Right lobe of liver (tissue), 6 donors: ENCODE data around the gene HSD17B12. TPM values are rescaled to one million over a fixed set of nuclear protein-coding genes. Genes with fewer than 3 reads are reported as not detected.

Experiments used
- ATAC-seq, 4 donors: fragments of 200-7000 bp; cut with Tn5 transposase; one replicate each; pipeline ENCODE4 v1.9.1; 2020; ENCODE audit warnings: mild to moderate bottlenecking in 4 of 4, moderate library complexity in 4 of 4
- DNase-seq, 3 donors: peaks; one replicate each; pipeline ENCODE4 v3.0.0-alpha.2; 2020
- H3K27ac ChIP-seq, 3 donors: fragments of 200-600 bp; one replicate each; pipeline ENCODE4 v1.8.0; 2022
- H3K27me3 ChIP-seq, 2 donors: fragments of 200-600 bp; one replicate each; pipeline ENCODE4 v1.8.0; 2022
- H3K36me3 ChIP-seq, 4 donors: fragments of 200-600 bp; sonication (generic) in 1 of 4; one replicate each; pipeline versions ENCODE4 v1.5.1 to v1.8.0; 2017 to 2022; ENCODE audit warnings: control low read depth in 1 of 4
- H3K4me1 ChIP-seq, 4 donors: fragments of 200-600 bp; sonication (generic) in 1 of 4; one replicate each; pipeline versions ENCODE4 v1.5.1 to v1.8.0; 2017 to 2022; ENCODE audit warnings: control low read depth in 1 of 4
- H3K4me3 ChIP-seq, 3 donors: fragments of 200-600 bp; one replicate each; pipeline ENCODE4 v1.8.0; 2022
- H3K9me3 ChIP-seq, 4 donors: fragments of 200-600 bp; sonication (generic) in 1 of 4; one replicate each; pipeline versions ENCODE4 v1.5.1 to v1.8.0; 2017 to 2022; ENCODE audit warnings: control low read depth in 1 of 4
- CTCF ChIP-seq, 4 donors: fragments of 200-600 bp in 3 of 4; fragments of 450-650 bp in 1 of 4; IDR thresholded peaks; one replicate each; pipeline versions ENCODE4 v1.5.1 to v1.8.0; 2016 to 2022; ENCODE audit warnings: antibody characterized with exemption in 4 of 4, mild to moderate bottlenecking in 2 of 4
- POLR2A ChIP-seq: fragments of 450-650 bp; IDR thresholded peaks from one replicate; pipeline ENCODE4 v1.6.1; 2017; ENCODE audit warnings: antibody characterized with exemption, mild to moderate bottlenecking
- WGBS: methylation state at CpG from one replicate; pipeline ENCODE4 v1.1.6; 2018; ENCODE audit warnings: low coverage, low lambda C conversion rate; ENCODE audit not compliant: insufficient coverage; ENCODE audit errors: missing lambda C conversion rate; 5-methylcytosine and 5-hydroxymethylcytosine counted together
- intact Hi-C, 2 donors: fragments of 100-400 bp; cut with DNase I; formaldehyde crosslinking; loops; one replicate each; pipeline versions ENCODE4 v1.11.2 to v1.14.1; 2022
- total RNA-seq, 6 experiments: library from RNA; depleted of rRNA in 2 of 6; stranded (reverse); fragments of >200 nt in 2 of 6; fragmentation: NEBNext Ultra II Directional in 3 of 6; extraction: Animal tissue kit (Norgen Biotek cat#: 25700) in 3 of 6; gene quantifications; one replicate each; pipeline versions ENCODE4 v1.1.0 to v1.2.4, GENCODE V29; 2016 to 2023
- donor health status: DM: no; HTN: yes; CAD: no.
- donor health status: DM: no; HTN: no; CAD: no.
- donor health status: DM: no; HTN: no; CAD: no.
- donor health status: DM: no; HTN: yes; CAD: no.
- donor health status: DM: no; HTN: yes; CAD: no.

Gene HSD17B12
- total RNA-seq, 6 experiments from 2014 or later: 68.3 to 107 (median 93.2) TPM

- Histone ChIP-seq H3K4me3 (no peak overlapping the region), H3K27ac (no peak overlapping the region), H3K9me3 (no peaks in the 10 kb centered on the region), H3K4me1 (no peaks in the 10 kb centered on the region), H3K27me3 (no peaks in the 10 kb centered on the region), H3K36me3 (peaks cover 0 to 19% (median 0%) of the 10 kb centered on the region in 4 donors)
- ATAC-seq (peak; percentile 71 to 76 (median 72)), DNase-seq (no peak)
- intact Hi-C loops: no loop called here
- TF ChIP-seq CTCF (IDR thresholded peaks at IDR 0.05): peak; percentile 58 to 69 (median 63)
- TF ChIP-seq POLR2A: no peak
- 9% methylated on average over 4 of the region's 4 CpGs for WGBS
These were observed 171.6 kb downstream of the HSD17B12 start for GRCh38 chr11:43852057-43852636.

- Histone ChIP-seq H3K27ac (no peak overlapping the region), H3K27me3 (no peaks in the 10 kb centered on the region), H3K36me3 (peaks cover 0 to 19% (median 0%) of the 10 kb centered on the region in 4 donors), H3K9me3 (no peaks in the 10 kb centered on the region), H3K4me3 (no peak overlapping the region), H3K4me1 (no peaks in the 10 kb centered on the region)
- TF ChIP-seq CTCF (IDR thresholded peaks at IDR 0.05) (no peak), POLR2A (no peak)
- no peak for DNase-seq
- no peak for ATAC-seq
- intact Hi-C loops: no loop called here
These were observed 173.2 kb downstream of the HSD17B12 start for GRCh38 chr11:43853781-43854180.

GRCh38 chr11:43856993-43857392 lies 176.5 kb downstream of the HSD17B12 start:
- TF ChIP-seq CTCF (IDR thresholded peaks at IDR 0.05): no peak
- DNase-seq (no peak), ATAC-seq (no peak)
- Histone ChIP-seq H3K4me1 (no peaks in the 10 kb centered on the region), H3K27me3 (no peaks in the 10 kb centered on the region), H3K27ac (no peak overlapping the region), H3K9me3 (no peaks in the 10 kb centered on the region), H3K4me3 (no peak overlapping the region), H3K36me3 (peaks cover 0 to 19% (median 0%) of the 10 kb centered on the region in 4 donors)
- 95% methylated on average over 3 of the region's 3 CpGs for WGBS
- intact Hi-C loops: no loop called here

- ATAC-seq: no peak
- Histone ChIP-seq H3K27ac (no peak overlapping the region), H3K4me3 (no peak overlapping the region), H3K36me3 (peaks cover 0 to 3% (median 0%) of the 10 kb centered on the region in 4 donors), H3K27me3 (no peaks in the 10 kb centered on the region), H3K9me3 (no peaks in the 10 kb centered on the region), H3K4me1 (no peaks in the 10 kb centered on the region)
- 65% methylated on average over 2 of the region's 2 CpGs for WGBS
- no peak for DNase-seq
- intact Hi-C loops: no loop called here
- TF ChIP-seq CTCF (IDR thresholded peaks at IDR 0.05): no peak
- no peak for TF ChIP-seq POLR2A
These were observed 180.6 kb downstream of the HSD17B12 start for GRCh38 chr11:43861141-43861540.

- H3K36me3 ChIP-seq: no peaks in the 10 kb centered on the region
- WGBS: 56% methylated on average over 2 of the region's 2 CpGs
- H3K4me1 ChIP-seq: peaks cover 0 to 6% (median 0%) of the 10 kb centered on the region in 4 donors
- ATAC-seq: no peak
- H3K9me3 ChIP-seq: no peaks in the 10 kb centered on the region
- DNase-seq: no peak
- intact Hi-C loops: no loop called here
- TF ChIP-seq CTCF (IDR thresholded peaks at IDR 0.05): no peak
- TF ChIP-seq POLR2A: no peak
- no peak overlapping the region for H3K27ac ChIP-seq
- no peaks in the 10 kb centered on the region for H3K27me3 ChIP-seq
- no peak overlapping the region for H3K4me3 ChIP-seq
These were observed 186.0 kb downstream of the HSD17B12 start for GRCh38 chr11:43866520-43866919.
